Measurements from ENCODE around the gene TRAIP.

DNA sequence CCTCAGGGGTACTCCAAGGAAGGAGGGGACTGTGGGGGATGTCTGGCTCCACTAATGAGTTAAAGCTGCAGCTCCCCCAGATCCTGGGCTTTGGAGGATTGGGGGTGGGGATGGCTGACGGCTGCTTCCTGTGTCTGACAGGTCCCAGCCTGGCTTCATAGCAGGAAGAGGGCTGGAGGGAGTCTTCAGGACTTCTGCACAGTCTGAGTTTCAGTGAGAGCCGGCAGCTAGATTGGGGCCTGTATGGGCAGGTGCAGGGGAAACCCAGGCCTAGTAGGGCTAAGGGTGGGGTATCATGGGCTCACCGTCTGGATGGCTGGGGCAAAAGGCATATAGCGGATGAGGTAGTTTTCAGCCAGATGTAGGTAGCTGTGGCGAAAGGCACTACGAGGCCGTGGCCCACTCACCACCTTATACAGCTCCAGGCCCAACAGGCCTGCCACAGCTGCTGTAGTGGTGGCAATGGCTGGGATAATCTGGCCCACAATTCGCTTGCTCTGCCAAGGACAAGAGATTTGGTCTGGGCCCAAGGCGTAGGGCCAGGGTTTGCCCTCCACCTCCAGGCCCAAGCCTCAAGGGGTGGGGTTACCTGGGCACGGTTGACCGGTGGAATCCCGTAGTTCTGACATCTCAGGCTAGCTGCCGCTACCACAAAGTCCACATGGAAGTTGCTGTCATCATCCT, 48.8 kb downstream of the TRAIP start:
- TF ChIP-seq POLR2A (IDR thresholded peaks at IDR 0.05) (no peak), CTCF (IDR thresholded peaks at IDR 0.05) (no peak)

Measured in testis (tissue), 2 donors.